OCI-LY1 (cell line): ENCODE measurements around the gene TMC6.

Source experiments
- EZH2 ChIP-seq: fragments of 200-600 bp; sonication (generic), shearing (Covaris generic); IDR thresholded peaks from 2 replicates; pipeline ENCODE4 v1.8.0; 2017; ENCODE audit warnings: borderline replicate concordance, mixed run types, mild to moderate bottlenecking, antibody characterized with exemption, low read length, moderate library complexity, mixed read lengths
- TF ChIP-seq, protein P1 (sequence below): fragments of 200-600 bp; sonication (generic), shearing (Covaris generic); IDR thresholded peaks from 2 replicates; pipeline ENCODE4 v1.5.1; 2017; ENCODE audit warnings: mild to moderate bottlenecking, antibody characterized with exemption, low read length, moderate library complexity, mixed read lengths

DNA sequence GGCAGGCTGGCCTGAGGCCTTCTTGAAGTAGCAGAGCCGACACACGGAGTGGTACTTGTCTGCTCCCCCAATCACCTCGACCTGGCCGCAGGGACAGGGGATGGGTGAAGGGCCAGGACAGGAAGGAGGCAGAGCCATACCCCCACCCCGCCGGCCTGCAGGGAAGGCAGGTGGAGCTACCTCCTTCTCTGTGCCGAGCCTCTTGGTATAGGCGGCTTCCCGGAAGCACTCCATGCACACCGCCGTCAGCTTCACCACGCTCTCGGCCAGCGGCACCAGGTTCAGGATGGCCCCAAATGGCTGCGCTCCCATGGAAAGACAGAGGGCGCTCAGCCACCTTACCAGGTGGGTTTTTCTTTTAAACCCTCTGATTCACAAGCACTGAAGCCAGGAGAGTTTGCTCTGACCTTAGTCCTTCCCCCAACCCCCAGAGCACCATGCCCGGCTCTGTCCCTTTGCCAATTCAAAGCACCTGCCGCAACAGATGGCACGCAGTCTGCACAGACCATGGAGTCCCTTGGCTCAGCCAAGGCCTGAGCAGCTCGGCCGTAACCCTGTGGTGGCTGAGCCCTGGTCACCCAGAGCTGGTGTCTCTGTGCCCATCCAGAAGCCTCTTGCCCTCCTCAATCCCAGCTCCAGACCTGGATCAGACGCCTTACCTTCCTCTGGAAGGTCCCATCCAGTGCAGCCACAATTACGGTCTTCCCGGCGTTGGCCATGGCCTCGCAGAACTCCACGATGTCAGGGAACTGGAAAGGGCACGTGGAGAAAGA lies 46.5 kb upstream of the TMC6 start:
- TF ChIP-seq, protein P1, sequence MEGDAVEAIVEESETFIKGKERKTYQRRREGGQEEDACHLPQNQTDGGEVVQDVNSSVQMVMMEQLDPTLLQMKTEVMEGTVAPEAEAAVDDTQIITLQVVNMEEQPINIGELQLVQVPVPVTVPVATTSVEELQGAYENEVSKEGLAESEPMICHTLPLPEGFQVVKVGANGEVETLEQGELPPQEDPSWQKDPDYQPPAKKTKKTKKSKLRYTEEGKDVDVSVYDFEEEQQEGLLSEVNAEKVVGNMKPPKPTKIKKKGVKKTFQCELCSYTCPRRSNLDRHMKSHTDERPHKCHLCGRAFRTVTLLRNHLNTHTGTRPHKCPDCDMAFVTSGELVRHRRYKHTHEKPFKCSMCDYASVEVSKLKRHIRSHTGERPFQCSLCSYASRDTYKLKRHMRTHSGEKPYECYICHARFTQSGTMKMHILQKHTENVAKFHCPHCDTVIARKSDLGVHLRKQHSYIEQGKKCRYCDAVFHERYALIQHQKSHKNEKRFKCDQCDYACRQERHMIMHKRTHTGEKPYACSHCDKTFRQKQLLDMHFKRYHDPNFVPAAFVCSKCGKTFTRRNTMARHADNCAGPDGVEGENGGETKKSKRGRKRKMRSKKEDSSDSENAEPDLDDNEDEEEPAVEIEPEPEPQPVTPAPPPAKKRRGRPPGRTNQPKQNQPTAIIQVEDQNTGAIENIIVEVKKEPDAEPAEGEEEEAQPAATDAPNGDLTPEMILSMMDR, result peak; percentile 51
- no peak for TF ChIP-seq EZH2
